Fibroblast of lung (primary cell): ENCODE data around the gene RBBP8. TPM values are rescaled to one million over a fixed set of nuclear protein-coding genes. Genes with fewer than 3 reads are reported as not detected.
A peak's percentile ranks its signal among the peaks of the same experiment; 100 is the strongest.

ENCODE experiments used
- DNase-seq, 2 donors: peaks; one replicate each; pipeline versions ENCODE4 v3.0.0 to v3.0.0-alpha.2; 2010; ENCODE audit warnings: low read depth in 2 of 2
- H2AFZ ChIP-seq: 2 replicates; pipeline ENCODE4 v1.5.1; 2012; ENCODE audit warnings: low read length, control low read depth, inconsistent platforms
- H3K27ac ChIP-seq: 2 replicates; pipeline ENCODE4 v1.5.1; 2011; ENCODE audit warnings: low read length, control low read depth; ENCODE audit not compliant: insufficient read depth
- H3K27me3 ChIP-seq: 2 replicates; pipeline ENCODE4 v1.5.1; 2011; ENCODE audit warnings: mild to moderate bottlenecking, low read length; ENCODE audit not compliant: control insufficient read depth, insufficient read depth
- H3K36me3 ChIP-seq: 2 replicates; pipeline ENCODE4 v1.5.1; 2011; ENCODE audit warnings: low read length; ENCODE audit not compliant: control insufficient read depth, insufficient read depth
- H3K4me1 ChIP-seq: 2 replicates; pipeline ENCODE4 v1.5.1; 2011; ENCODE audit warnings: low read length; ENCODE audit not compliant: control insufficient read depth, insufficient read depth; ENCODE audit errors: extremely low read depth
- H3K4me2 ChIP-seq: 2 replicates; pipeline ENCODE4 v1.5.1; 2011; ENCODE audit warnings: low read length, control low read depth; ENCODE audit not compliant: insufficient read depth; ENCODE audit errors: extremely low read depth
- H3K4me3 ChIP-seq, 4 experiments: fragments of 200-600 bp in 1 of 4; sonication (generic) in 1 of 4; replicated peaks in 1 of 4; 2 replicates each; pipeline ENCODE4 v1.5.1; 2011 to 2016; ENCODE audit warnings: low read length in 4 of 4, low read depth in 3 of 4, mild to moderate bottlenecking in 3 of 4, control low read depth in 2 of 4, inconsistent platforms in 1 of 4, mixed read lengths in 1 of 4; ENCODE audit not compliant: insufficient read depth in 1 of 4; ENCODE audit errors: control extremely low read depth in 1 of 4
- H3K79me2 ChIP-seq: 2 replicates; pipeline ENCODE4 v1.5.1; 2012; ENCODE audit warnings: mild to moderate bottlenecking, low read length, inconsistent platforms; ENCODE audit not compliant: control insufficient read depth, insufficient read depth
- H3K9ac ChIP-seq: 2 replicates; pipeline ENCODE4 v1.5.1; 2011; ENCODE audit warnings: mild to moderate bottlenecking, low read length, control low read depth; ENCODE audit not compliant: insufficient read depth
- H3K9me3 ChIP-seq: 2 replicates; pipeline ENCODE4 v1.5.1; 2012; ENCODE audit warnings: low read depth, low read length; ENCODE audit not compliant: control insufficient read depth, insufficient read depth
- H4K20me1 ChIP-seq: 2 replicates; pipeline ENCODE4 v1.5.1; 2011; ENCODE audit warnings: low read length; ENCODE audit not compliant: control insufficient read depth, insufficient read depth; ENCODE audit errors: extremely low read depth
- EZH2 ChIP-seq: IDR thresholded peaks from 2 replicates; pipeline ENCODE4 v1.5.1; 2012; ENCODE audit warnings: low read length, control low read depth, mild to moderate bottlenecking; ENCODE audit errors: missing control alignments
- polyA plus RNA-seq, 2 donors: library from polyadenylated mRNA; depleted of rRNA in 1 of 2; stranded (reverse) in 1 of 2; unstranded in 1 of 2; fragments of >200 nt; gene quantifications; 2 replicates each; pipeline ENCODE4 v1.2.1, GENCODE V29; 2011 to 2012; ENCODE audit warnings: missing spikeins in 1 of 2
- total RNA-seq: library from RNA; depleted of rRNA; stranded (reverse); fragments of >200 nt; gene quantifications from 2 replicates; pipeline ENCODE4 v1.2.1, GENCODE V29; 2014
- TF ChIP-seq, protein P1 (sequence below), 2 donors: IDR thresholded peaks in 1 of 2; conservative IDR thresholded peaks in 1 of 2; 1 replicate in 1 of 2; 2 replicates in 1 of 2; pipeline ENCODE4 v1.5.1; 2011 to 2012; ENCODE audit warnings: low read length in 2 of 2, control low read depth in 1 of 2, inconsistent platforms in 1 of 2, low read depth in 1 of 2, mild to moderate bottlenecking in 1 of 2

Gene RBBP8
- total and polyA plus RNA-seq, 2 donors (not counting 1 experiment from before 2014, with no cell fraction given), result 17.8 to 21.0 TPM

DNA sequence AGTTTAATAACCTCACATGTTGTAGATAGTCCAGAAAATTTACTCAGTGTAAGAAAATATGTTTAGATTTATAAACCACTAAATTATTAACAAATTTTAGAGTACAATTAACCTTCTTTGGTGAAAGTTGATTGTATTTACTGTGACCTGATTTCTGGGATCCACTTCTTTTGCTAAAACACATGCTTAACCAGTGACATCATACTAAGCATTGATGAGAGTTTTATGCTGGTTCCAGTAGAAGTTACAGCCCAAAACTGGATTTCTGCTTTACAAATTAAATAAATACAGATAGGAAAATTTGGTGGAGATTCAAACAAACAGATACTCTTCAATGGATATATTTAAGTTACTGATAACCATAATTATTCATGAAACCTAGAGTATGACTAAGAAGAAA is 40.9 kb downstream of the RBBP8 start:
- Histone ChIP-seq H3K27me3 (no peaks in the 10 kb centered on the region), H3K4me3 (no peak overlapping the region), H3K9ac (no peak overlapping the region), H3K27ac (no peak overlapping the region), H3K4me2 (no peak overlapping the region), H3K4me1 (peaks cover 2% of the 10 kb centered on the region), H3K9me3 (no peaks in the 10 kb centered on the region), H3K36me3 (no peaks in the 10 kb centered on the region), H2AFZ (no peak overlapping the region), H4K20me1 (no peaks in the 10 kb centered on the region), H3K79me2 (no peaks in the 10 kb centered on the region)
- DNase-seq, result peak; percentile 11 to 31
- TF ChIP-seq, protein P1, sequence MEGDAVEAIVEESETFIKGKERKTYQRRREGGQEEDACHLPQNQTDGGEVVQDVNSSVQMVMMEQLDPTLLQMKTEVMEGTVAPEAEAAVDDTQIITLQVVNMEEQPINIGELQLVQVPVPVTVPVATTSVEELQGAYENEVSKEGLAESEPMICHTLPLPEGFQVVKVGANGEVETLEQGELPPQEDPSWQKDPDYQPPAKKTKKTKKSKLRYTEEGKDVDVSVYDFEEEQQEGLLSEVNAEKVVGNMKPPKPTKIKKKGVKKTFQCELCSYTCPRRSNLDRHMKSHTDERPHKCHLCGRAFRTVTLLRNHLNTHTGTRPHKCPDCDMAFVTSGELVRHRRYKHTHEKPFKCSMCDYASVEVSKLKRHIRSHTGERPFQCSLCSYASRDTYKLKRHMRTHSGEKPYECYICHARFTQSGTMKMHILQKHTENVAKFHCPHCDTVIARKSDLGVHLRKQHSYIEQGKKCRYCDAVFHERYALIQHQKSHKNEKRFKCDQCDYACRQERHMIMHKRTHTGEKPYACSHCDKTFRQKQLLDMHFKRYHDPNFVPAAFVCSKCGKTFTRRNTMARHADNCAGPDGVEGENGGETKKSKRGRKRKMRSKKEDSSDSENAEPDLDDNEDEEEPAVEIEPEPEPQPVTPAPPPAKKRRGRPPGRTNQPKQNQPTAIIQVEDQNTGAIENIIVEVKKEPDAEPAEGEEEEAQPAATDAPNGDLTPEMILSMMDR (conservative IDR thresholded peaks at IDR 0.05 in 1 of 2, IDR thresholded peaks at IDR 0.05 in 1 of 2; ENCODE audit: low read depth in 1 of 2, low read length in 2 of 2), result no peak
- no peak for TF ChIP-seq EZH2

DNA sequence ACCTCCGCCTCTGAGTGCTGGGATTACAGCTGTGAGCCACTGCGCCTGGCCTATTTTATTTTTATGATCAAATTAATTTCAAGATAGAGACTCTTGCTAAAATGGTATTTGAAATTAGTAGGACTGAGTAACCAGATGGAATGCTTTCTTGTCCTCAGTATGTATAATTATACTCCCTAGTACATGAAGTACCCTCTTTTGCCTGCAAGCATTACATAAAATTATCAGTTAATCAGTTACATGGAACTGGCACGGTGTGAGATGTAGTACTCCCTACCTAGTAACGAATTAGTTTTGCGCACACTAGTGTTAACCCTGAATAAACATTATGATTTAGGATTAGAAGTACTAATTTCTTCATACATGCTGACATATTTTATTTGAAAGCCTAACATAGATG is 41.6 kb downstream of the RBBP8 start:
- no peak overlapping the region for H3K9ac ChIP-seq

DNA sequence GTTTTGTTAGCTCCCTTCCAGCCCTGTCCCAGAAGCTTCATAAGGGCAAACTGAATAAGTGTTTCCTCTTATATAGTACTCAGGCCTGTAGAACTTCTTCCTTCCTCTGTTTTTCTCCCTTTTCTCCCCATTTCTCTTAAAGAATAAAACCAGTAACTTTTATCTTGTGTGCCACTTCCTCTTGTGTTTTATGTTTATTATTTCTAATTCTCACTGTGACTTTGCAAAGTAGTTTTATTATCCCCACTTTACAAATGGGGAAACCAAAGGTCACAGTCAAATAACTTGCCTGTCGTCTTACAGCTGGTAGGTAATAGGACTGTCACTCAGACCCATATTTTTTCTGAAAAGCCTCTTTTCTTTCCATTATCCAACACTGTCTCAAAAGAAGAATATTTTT is 42.4 kb downstream of the RBBP8 start:
- TF ChIP-seq EZH2, result no peak
- TF ChIP-seq, protein P1 (conservative IDR thresholded peaks at IDR 0.05 in 1 of 2, IDR thresholded peaks at IDR 0.05 in 1 of 2; ENCODE audit: low read depth in 1 of 2, low read length in 2 of 2), result no peak
- no peaks in the 10 kb centered on the region for H4K20me1 ChIP-seq
- no peak overlapping the region for H3K4me2 ChIP-seq
- DNase-seq, result no peak
- no peaks in the 10 kb centered on the region for H3K36me3 ChIP-seq
- H3K27me3 ChIP-seq, result no peaks in the 10 kb centered on the region
- no peak overlapping the region for H3K4me3 ChIP-seq
- H3K9ac ChIP-seq, result no peak overlapping the region
- no peaks in the 10 kb centered on the region for H3K9me3 ChIP-seq
- H3K79me2 ChIP-seq, result no peaks in the 10 kb centered on the region
- H3K4me1 ChIP-seq, result peaks cover 2% of the 10 kb centered on the region
- H3K27ac ChIP-seq, result no peak overlapping the region
- no peak overlapping the region for H2AFZ ChIP-seq

More for the DNA sequence above, 41.6 kb downstream of the RBBP8 start:
- H3K36me3 ChIP-seq, result no peaks in the 10 kb centered on the region
- H4K20me1 ChIP-seq, result no peaks in the 10 kb centered on the region
- no peak overlapping the region for H2AFZ ChIP-seq
- H3K4me3 ChIP-seq, result no peak overlapping the region
- H3K4me1 ChIP-seq, result peaks cover 2% of the 10 kb centered on the region
- no peak overlapping the region for H3K4me2 ChIP-seq
- H3K27me3 ChIP-seq, result no peaks in the 10 kb centered on the region
- H3K79me2 ChIP-seq, result no peaks in the 10 kb centered on the region
- H3K9me3 ChIP-seq, result no peaks in the 10 kb centered on the region
- H3K27ac ChIP-seq, result no peak overlapping the region
- DNase-seq, result no peak
- no peak for TF ChIP-seq EZH2
- TF ChIP-seq, protein P1 (conservative IDR thresholded peaks at IDR 0.05 in 1 of 2, IDR thresholded peaks at IDR 0.05 in 1 of 2; ENCODE audit: low read depth in 1 of 2, low read length in 2 of 2), result no peak
